Keratinocyte (primary cell): ENCODE results near the gene SACS. TPM values are rescaled to one million over a fixed set of nuclear protein-coding genes. Genes with fewer than 3 reads are reported as not detected.

Source experiments
- DNase-seq: peaks from one replicate; pipeline ENCODE4 v3.0.0-alpha.2; 2011; ENCODE audit warnings: low read depth, missing footprints, low spot score
- FAIRE-seq: peaks from 2 replicates; lab custom pipeline; 2011; peaks lifted over from hg19 to GRCh38; lab: Jason Lieb, UNC
- H2AFZ ChIP-seq: 2 replicates; pipeline ENCODE4 v1.6.0; 2012; ENCODE audit warnings: low read length, control low read depth, inconsistent platforms; ENCODE audit not compliant: control insufficient read depth
- H3K27ac ChIP-seq: 2 replicates; pipeline ENCODE4 v1.5.1; 2011; ENCODE audit warnings: low read length; ENCODE audit not compliant: control insufficient read depth, insufficient read depth
- H3K27me3 ChIP-seq: 3 replicates; pipeline ENCODE4 v1.6.0; 2011; ENCODE audit warnings: low read length; ENCODE audit not compliant: control insufficient read depth, insufficient read depth; ENCODE audit errors: extremely low read depth
- H3K36me3 ChIP-seq, 2 experiments: 2 replicates in 1 of 2; 3 replicates in 1 of 2; pipeline ENCODE4 v1.5.1; 2011; ENCODE audit warnings: low read length in 2 of 2, mild to moderate bottlenecking in 1 of 2; ENCODE audit not compliant: control insufficient read depth in 2 of 2, insufficient read depth in 2 of 2; ENCODE audit errors: extremely low read depth in 1 of 2
- H3K4me1 ChIP-seq: 3 replicates; pipeline ENCODE4 v1.5.1; 2011; ENCODE audit warnings: low read length; ENCODE audit not compliant: control insufficient read depth, insufficient read depth; ENCODE audit errors: extremely low read depth
- H3K4me2 ChIP-seq: 3 replicates; pipeline ENCODE4 v1.6.0; 2011; ENCODE audit warnings: low read depth, low read length; ENCODE audit not compliant: control insufficient read depth, insufficient read depth; ENCODE audit errors: extremely low read depth
- H3K4me3 ChIP-seq, 3 experiments: fragments of 200-600 bp in 1 of 3; sonication (generic) in 1 of 3; 2 replicates in 2 of 3; 3 replicates in 1 of 3; pipeline ENCODE4 v1.5.1; 2011 to 2016; ENCODE audit warnings: low read length in 3 of 3, mild to moderate bottlenecking in 3 of 3, control low read depth in 2 of 3, inconsistent platforms in 1 of 3, low read depth in 1 of 3, mixed read lengths in 1 of 3, mixed run types in 1 of 3, moderate library complexity in 1 of 3; ENCODE audit not compliant: control insufficient read depth in 2 of 3, insufficient read depth in 2 of 3; ENCODE audit errors: extremely low read depth in 1 of 3
- H3K79me2 ChIP-seq: 2 replicates; pipeline ENCODE4 v1.6.0; 2012; ENCODE audit warnings: low read length; ENCODE audit not compliant: control insufficient read depth, insufficient read depth
- H3K9ac ChIP-seq: 3 replicates; pipeline ENCODE4 v1.6.0; 2011; ENCODE audit warnings: low read length; ENCODE audit not compliant: control insufficient read depth, insufficient read depth; ENCODE audit errors: extremely low read depth
- H3K9me1 ChIP-seq: 3 replicates; pipeline ENCODE4 v1.6.0; 2011; ENCODE audit warnings: low read length; ENCODE audit not compliant: control insufficient read depth, insufficient read depth; ENCODE audit errors: extremely low read depth
- H3K9me3 ChIP-seq: 2 replicates; pipeline ENCODE4 v1.5.1; 2012; ENCODE audit warnings: low read depth, low read length; ENCODE audit not compliant: control insufficient read depth
- H4K20me1 ChIP-seq: 3 replicates; pipeline ENCODE4 v1.6.0; 2011; ENCODE audit warnings: low read length; ENCODE audit not compliant: control insufficient read depth, insufficient read depth; ENCODE audit errors: extremely low read depth
- EZH2 ChIP-seq: IDR thresholded peaks from one replicate; pipeline ENCODE4 v1.6.1; 2012; ENCODE audit warnings: inconsistent platforms, mild to moderate bottlenecking, low read length, moderate library complexity
- dilution Hi-C: fragments of 300-500 bp; cut with MboI; formaldehyde crosslinking; loops from one replicate; pipeline ENCODE4 v1.7.0; 2020; ENCODE audit warnings: low sequenced_read_pairs; ENCODE audit not compliant: extremely low pct_ligation_motif_present
- polyA plus RNA-seq, 5 experiments: library from polyadenylated mRNA; depleted of rRNA in 3 of 5; stranded (reverse) in 3 of 5; stranded (forward) in 1 of 5; unstranded in 1 of 5; fragments of >200 nt; gene quantifications; 1 replicate in 1 of 5; 2 replicates in 3 of 5; 3 replicates in 1 of 5; pipeline versions ENCODE4 v1.2.1 to v1.2.3, GENCODE V29; 2011 to 2012; ENCODE audit warnings: missing spikeins in 2 of 5, low read depth in 1 of 5, low replicate concordance in 1 of 5
- TF ChIP-seq, protein P1 (sequence below), 3 experiments: IDR thresholded peaks in 1 of 3; conservative IDR thresholded peaks in 1 of 3; optimal IDR thresholded peaks in 1 of 3; 2 replicates in 2 of 3; 3 replicates in 1 of 3; pipeline versions ENCODE3 to v1.5.1; 2011; ENCODE audit warnings: low read length in 3 of 3, mild to moderate bottlenecking in 3 of 3, moderate library complexity in 2 of 3, control low read depth in 1 of 3, inconsistent platforms in 1 of 3; ENCODE audit not compliant: insufficient read depth in 2 of 3; ENCODE audit errors: extremely low read depth in 1 of 3

SACS gene
- polyA plus RNA-seq, 1 donor (not counting 4 experiments of a cell fraction or from before 2014, with no cell fraction given): 13.5 TPM

DNA sequence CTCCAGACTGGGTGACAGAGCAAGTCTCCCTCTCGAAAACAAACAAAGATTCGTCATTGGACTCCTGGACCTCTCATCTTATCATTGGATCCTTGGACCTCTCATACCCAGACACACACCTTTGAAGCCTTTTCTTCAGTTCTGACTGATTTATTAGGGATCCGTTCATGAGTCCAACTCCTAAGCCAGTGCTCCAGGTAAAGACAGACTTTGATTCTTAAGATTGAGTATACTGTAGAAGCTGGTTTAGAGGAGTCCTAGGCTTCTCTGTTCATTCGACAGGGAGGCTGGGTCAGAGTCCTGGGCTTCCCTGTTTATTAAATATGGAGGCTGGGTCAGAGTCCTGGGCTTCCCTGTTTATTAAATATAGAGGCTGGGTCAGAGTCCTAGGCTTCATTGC lies 38.7 kb downstream of the SACS start:
- dilution Hi-C loops: no loop called here
- Histone ChIP-seq H3K4me2 (no peak overlapping the region), H3K27me3 (no peaks in the 10 kb centered on the region), H3K79me2 (no peaks in the 10 kb centered on the region), H3K9me3 (peaks cover 4% of the 10 kb centered on the region), H3K9me1 (no peaks in the 10 kb centered on the region), H3K27ac (no peak overlapping the region), H2AFZ (no peak overlapping the region), H3K36me3 (no peaks in the 10 kb centered on the region), H4K20me1 (no peaks in the 10 kb centered on the region), H3K9ac (no peak overlapping the region), H3K4me1 (no peaks in the 10 kb centered on the region), H3K4me3 (no peak overlapping the region)
- TF ChIP-seq, protein P1, sequence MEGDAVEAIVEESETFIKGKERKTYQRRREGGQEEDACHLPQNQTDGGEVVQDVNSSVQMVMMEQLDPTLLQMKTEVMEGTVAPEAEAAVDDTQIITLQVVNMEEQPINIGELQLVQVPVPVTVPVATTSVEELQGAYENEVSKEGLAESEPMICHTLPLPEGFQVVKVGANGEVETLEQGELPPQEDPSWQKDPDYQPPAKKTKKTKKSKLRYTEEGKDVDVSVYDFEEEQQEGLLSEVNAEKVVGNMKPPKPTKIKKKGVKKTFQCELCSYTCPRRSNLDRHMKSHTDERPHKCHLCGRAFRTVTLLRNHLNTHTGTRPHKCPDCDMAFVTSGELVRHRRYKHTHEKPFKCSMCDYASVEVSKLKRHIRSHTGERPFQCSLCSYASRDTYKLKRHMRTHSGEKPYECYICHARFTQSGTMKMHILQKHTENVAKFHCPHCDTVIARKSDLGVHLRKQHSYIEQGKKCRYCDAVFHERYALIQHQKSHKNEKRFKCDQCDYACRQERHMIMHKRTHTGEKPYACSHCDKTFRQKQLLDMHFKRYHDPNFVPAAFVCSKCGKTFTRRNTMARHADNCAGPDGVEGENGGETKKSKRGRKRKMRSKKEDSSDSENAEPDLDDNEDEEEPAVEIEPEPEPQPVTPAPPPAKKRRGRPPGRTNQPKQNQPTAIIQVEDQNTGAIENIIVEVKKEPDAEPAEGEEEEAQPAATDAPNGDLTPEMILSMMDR (optimal IDR thresholded peaks at IDR 0.05 in 1 of 3, IDR thresholded peaks at IDR 0.05 in 1 of 3, conservative IDR thresholded peaks at IDR 0.05 in 1 of 3; ENCODE audit: extremely low read depth in 1 of 3, insufficient read depth in 2 of 3, low read length in 3 of 3): no peak
- no peak for TF ChIP-seq EZH2
- FAIRE-seq (no peak), DNase-seq (no peak)

DNA sequence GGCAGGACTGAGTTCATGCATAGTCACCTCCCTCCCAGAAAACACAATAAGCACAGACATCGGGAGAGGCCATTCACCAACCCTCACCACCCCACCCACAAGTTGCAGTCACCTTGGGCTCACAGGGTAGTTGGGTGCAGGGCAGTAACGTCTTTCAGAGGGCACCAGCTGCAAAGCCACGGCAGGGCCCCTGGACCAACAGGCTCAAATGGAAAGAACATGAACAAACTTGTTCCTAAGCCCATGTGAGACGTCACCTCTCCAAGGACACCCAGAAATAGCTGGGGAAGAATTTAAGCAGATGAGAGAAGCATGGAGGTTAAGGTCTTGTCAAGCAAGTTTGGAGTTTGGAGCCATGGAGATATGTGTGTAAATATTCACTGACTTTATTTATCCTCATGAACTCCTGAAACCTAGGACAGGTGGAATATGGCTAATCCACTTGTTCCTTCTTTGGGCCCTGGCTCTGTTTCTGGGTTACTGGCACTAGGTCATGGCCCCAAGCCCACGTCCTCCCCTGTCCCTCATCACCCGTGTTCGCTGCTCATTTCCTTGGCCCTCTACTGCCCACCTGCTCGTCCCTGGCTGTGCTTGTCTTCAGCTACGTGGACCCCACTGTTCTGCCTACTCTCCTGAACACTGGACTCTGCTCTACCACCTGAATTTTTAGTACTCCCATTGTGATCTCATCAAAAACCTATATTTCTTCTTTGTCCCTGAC lies 40.4 kb downstream of the SACS start:
- Histone ChIP-seq H3K9me1 (no peaks in the 10 kb centered on the region), H3K9me3 (no peaks in the 10 kb centered on the region), H3K27ac (no peak overlapping the region), H3K36me3 (no peaks in the 10 kb centered on the region), H3K4me1 (no peaks in the 10 kb centered on the region), H2AFZ (no peak overlapping the region), H3K79me2 (no peaks in the 10 kb centered on the region), H4K20me1 (no peaks in the 10 kb centered on the region), H3K4me2 (no peak overlapping the region), H3K9ac (no peak overlapping the region), H3K27me3 (no peaks in the 10 kb centered on the region), H3K4me3 (no peak overlapping the region)
- dilution Hi-C loops: no loop called here
- no peak for TF ChIP-seq EZH2
- TF ChIP-seq, protein P1 (optimal IDR thresholded peaks at IDR 0.05 in 1 of 3, IDR thresholded peaks at IDR 0.05 in 1 of 3, conservative IDR thresholded peaks at IDR 0.05 in 1 of 3; ENCODE audit: extremely low read depth in 1 of 3, insufficient read depth in 2 of 3, low read length in 3 of 3): no peak
- FAIRE-seq: no peak
- DNase-seq: no peak
